GM21447 (cell line): ENCODE results near the gene TMEM179.

Experiments
- ATAC-seq: cut with Tn5 transposase; IDR thresholded peaks from one replicate; pipeline ENCODE4 v1.9.1; 2021; ENCODE audit not compliant: unreplicated experiment

The TMEM179 gene

GRCh38 chr14:104557766-104558165 is 46.8 kb downstream of the TMEM179 start:
- ATAC-seq = no peak

DNA sequence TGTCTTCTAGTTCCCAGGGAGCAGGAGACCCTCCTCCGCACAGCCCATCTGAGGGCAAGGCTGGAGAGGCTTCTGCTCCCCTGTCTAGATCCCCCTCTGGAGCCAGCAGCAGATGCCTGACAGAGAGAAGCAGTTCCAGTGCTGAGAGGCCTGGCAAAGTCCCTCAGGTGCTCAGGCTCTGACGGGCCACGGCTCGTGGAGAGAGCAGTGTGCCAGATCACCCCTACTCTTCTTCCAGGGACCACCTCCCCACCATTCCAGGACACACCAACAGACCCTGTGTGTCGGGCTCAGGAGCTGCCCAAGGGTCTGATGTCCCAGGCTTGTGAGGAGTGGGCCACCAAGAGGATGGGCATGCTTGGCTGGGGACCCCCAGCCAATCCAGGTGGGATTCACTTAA is 47.5 kb downstream of the TMEM179 start:
- ATAC-seq = no peak

- ATAC-seq = no peak
Measured at GRCh38 chr14:104556256-104557021, 48.1 kb downstream of the TMEM179 start.

GRCh38 chr14:104555430-104556255 is 48.9 kb downstream of the TMEM179 start:
- no peak for ATAC-seq

DNA sequence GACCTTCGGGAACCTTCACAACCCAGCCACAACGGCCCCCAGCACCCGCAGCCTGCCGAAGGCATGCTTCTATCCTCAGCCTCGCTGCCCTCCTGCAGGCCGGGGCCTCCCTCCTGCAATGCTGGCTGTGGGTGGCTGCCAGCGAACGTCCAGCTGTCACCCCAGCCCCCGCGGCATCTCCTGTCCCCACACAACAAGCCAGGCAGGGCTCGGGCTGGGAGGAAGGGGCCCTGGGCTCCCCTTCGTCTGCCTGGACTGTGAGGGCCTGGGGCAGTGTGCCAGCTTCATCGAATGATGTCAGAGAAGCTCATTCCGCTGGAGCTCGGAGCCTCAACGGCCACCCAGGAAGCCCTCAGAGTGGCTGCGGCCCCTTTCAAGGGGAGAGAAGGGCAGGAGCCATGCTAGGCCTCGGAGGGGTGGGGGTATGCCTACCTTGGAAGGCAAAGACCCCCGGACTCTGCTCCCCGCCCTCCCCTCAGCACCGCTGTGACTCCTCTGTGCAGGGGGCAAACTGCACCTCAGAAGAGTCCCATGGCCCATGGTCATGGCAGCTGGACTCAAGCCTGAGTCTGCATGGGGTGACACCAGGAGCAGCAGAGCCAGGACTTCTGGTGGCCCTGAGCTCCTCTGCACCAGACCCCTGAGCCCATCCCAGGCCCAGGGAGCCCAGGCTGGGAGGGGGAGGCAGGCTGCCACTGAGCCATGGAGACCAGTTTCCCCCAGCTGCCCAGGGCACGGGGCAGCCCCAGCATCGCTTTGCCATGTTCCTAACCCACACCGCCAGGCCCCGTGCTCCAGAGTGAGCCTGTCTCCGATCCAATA is 49.8 kb downstream of the TMEM179 start:
- ATAC-seq = no peak

- ATAC-seq = no peak
Measured at GRCh38 chr14:104554088-104554607, 50.4 kb downstream of the TMEM179 start.

GRCh38 chr14:104553166-104554087 is 51.1 kb downstream of the TMEM179 start:
- ATAC-seq = no peak

DNA sequence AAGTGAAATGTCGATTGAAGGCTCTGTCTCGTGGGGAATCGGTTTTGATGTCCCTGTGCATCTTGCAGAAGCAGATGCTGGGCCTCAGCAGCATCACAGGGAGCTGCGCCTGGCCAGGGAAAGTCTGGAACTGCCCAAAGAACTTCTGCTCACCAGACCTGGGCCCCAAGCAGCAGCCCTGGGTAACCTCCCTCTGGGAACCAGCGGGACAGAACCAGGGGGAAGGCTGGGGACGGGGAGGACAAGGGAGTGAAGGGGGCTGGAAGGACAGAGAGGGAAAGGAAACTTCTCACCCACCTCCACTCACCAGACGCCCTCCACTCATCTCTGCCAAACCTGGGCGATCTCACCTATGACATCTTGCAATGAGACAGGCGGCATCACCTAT is 51.8 kb downstream of the TMEM179 start:
- ATAC-seq = no peak

DNA sequence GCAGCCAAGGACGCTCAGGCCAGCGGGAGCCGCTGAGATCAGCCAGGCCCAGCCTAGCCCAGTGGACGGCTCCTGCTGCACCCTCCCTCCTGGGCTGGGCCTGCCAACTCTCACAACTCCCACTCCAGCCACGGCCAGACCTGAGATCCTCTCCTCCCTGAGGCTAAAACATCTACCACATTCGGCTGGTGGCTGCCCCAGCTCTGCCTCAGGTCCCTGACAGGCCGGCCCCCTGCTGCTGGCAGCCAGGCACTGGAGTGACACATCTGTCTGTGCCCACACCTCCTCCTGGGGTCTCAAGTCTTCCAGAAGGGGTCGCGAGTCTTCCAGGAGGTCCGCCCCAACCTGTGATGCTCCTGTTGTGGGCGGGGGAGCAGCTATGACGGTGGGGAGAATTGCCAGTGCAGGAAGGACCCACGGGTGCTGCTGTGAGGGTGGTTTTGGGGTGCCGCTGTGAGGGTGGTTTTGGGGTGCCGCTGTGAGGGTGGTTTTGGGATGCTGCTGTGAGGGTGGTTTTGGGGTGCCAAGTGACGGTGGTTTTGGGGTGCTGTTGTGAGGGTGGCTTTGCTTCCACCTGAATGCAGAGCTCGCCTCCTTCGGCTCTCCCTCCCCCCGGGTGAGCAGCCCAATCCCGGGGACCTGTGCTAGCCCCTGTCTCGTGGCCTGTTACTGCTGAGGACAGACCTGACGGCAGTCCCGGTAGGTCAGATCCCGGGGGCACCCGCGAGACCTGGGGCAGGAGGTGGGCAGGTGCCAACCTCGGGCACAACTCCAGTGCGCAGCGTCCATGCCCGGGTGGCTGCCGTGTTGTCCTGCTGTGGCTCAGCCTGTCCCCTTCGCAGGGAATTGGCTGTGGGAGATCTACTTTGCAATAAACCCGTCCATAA is 52.5 kb downstream of the TMEM179 start:
- ATAC-seq = no peak

- no peak for ATAC-seq
Measured at GRCh38 chr14:104550861-104551728, 53.5 kb downstream of the TMEM179 start.

- ATAC-seq = no peak
Measured at GRCh38 chr14:104550340-104550860, 54.2 kb downstream of the TMEM179 start.

- no peak for ATAC-seq
Measured at GRCh38 chr14:104549536-104550339, 54.8 kb downstream of the TMEM179 start.

- ATAC-seq = no peak
Measured at GRCh38 chr14:104548802-104549535, 55.6 kb downstream of the TMEM179 start.

DNA sequence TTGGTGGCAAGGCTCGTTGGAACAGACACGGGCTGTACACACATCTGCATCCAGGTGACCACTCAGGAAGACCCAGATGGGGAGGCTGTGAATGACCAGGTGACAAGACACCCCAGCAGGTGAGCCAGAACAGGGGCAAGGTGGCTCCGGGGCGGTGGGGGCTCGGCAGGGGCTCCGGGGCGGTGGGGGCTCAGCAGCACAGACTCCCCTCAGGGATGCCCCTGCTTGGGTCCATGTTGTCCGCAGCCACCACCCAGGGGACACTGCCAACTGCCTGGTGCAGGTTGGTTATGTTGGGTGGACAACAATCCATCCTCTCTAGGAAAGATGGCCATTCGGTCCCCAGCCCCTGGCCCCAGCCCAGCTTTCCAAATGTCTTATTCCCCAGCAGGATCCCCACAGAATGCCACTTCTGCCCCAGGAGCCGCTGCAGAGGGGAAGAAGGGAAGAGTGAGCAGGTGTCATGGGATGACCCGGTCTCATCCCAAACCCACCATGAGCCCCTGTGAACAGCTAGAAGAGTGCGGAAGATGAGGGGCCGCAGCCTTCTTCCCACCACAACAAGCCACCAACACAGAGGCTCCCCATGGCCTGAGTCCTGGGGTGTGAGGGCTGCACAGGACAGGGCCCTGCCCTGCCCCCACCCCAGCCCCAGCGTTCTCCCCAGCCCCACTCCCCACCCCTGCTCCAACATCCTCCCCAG is 56.4 kb downstream of the TMEM179 start:
- ATAC-seq = no peak

DNA sequence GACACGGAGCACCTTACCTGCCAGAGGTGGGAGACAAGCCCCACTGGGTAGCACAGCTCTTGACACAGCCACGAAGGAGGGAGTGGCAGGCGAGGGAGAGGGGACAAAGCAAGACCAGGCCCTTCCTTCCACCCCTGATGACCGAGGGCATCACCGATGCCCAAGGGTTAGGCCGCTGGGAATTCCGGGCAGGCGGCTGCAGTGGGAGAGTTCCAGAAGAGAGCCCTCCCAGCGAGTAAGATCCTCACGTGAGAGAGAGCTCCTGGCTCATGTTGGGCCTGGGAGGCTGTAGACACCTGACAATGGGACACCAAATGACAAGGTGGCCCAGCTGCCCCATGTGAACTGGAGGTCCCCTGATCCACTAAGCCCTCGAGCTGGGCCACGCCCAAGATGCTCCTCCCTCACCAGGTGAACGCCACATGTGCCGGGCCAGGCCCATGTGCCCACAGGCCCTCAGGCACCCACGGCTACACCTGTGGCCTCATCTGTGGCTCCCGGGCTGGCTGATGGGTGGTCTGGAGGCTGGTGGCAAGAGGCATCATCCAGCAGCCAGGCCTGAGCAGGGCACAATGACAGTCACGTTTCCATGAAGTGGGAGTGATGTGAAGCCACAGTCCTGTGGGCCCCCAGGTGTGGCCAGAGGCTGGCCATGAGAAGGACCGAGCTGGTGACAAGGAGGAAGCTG is 57.1 kb downstream of the TMEM179 start:
- no peak for ATAC-seq
